Neuronal stem cell (in vitro differentiated cells): ENCODE data around the gene PKD1L1.

Source experiments
- DNase-seq: peaks from one replicate; pipeline ENCODE4 v3.0.0-alpha.2; 2013; ENCODE audit warnings: low spot score
- H2AFZ ChIP-seq: one replicate; pipeline ENCODE4 v1.6.1; 2013; ENCODE audit warnings: mild to moderate bottlenecking, low read length, inconsistent platforms
- H2AK5ac ChIP-seq: 2 replicates; pipeline ENCODE4 v1.6.1; 2013; ENCODE audit warnings: low read depth, mild to moderate bottlenecking, inconsistent platforms, low read length, moderate library complexity, mixed read lengths
- H2BK120ac ChIP-seq: 2 replicates; pipeline ENCODE4 v1.6.1; 2013; ENCODE audit warnings: low read depth, mild to moderate bottlenecking, inconsistent platforms, low read length, moderate library complexity, mixed read lengths
- H2BK12ac ChIP-seq: one replicate; pipeline ENCODE4 v1.6.1; 2013; ENCODE audit warnings: low read length, inconsistent platforms
- H2BK15ac ChIP-seq: 2 replicates; pipeline ENCODE4 v1.6.1; 2013; ENCODE audit warnings: mild to moderate bottlenecking, low read length, inconsistent platforms, mixed read lengths
- H2BK5ac ChIP-seq: one replicate; pipeline ENCODE4 v1.6.1; 2013; ENCODE audit warnings: inconsistent platforms, mild to moderate bottlenecking, low read length, moderate library complexity
- H3K14ac ChIP-seq: one replicate; pipeline ENCODE4 v1.6.1; 2013; ENCODE audit warnings: low read length, inconsistent platforms
- H3K18ac ChIP-seq: 2 replicates; pipeline ENCODE4 v1.6.1; 2013; ENCODE audit warnings: low read length, inconsistent platforms
- H3K23ac ChIP-seq: 2 replicates; pipeline ENCODE4 v1.6.1; 2013; ENCODE audit warnings: low read depth, mild to moderate bottlenecking, mixed read lengths, low read length, inconsistent platforms; ENCODE audit not compliant: poor library complexity
- H3K27ac ChIP-seq: replicated peaks from 3 replicates; pipeline ENCODE4 v1.5.1; 2013; ENCODE audit warnings: low read length, inconsistent platforms
- H3K27me3 ChIP-seq, 3 experiments: 2 replicates each; pipeline ENCODE4 v1.6.1; 2013; ENCODE audit warnings: low read length in 3 of 3, mild to moderate bottlenecking in 2 of 3, inconsistent platforms in 1 of 3, low read depth in 1 of 3, mixed read lengths in 1 of 3, moderate library complexity in 1 of 3; ENCODE audit not compliant: control insufficient read depth in 3 of 3, insufficient read depth in 3 of 3
- H3K36me3 ChIP-seq, 2 donors: replicated peaks in 1 of 2; 2 replicates each; pipeline ENCODE4 v1.6.1; 2013; ENCODE audit warnings: low read length in 2 of 2; ENCODE audit not compliant: control insufficient read depth in 2 of 2, insufficient read depth in 2 of 2
- H3K4ac ChIP-seq: 2 replicates; pipeline ENCODE4 v1.6.1; 2013; ENCODE audit warnings: inconsistent platforms, mild to moderate bottlenecking, low read length, moderate library complexity
- H3K4me1 ChIP-seq, 2 donors: 1 replicate in 1 of 2; 2 replicates in 1 of 2; pipeline ENCODE4 v1.6.1; 2013; ENCODE audit warnings: low read length in 2 of 2, low read depth in 1 of 2; ENCODE audit not compliant: control insufficient read depth in 2 of 2, insufficient read depth in 1 of 2
- H3K4me2 ChIP-seq: one replicate; pipeline ENCODE4 v1.6.1; 2013; ENCODE audit warnings: mild to moderate bottlenecking, low read length, inconsistent platforms; ENCODE audit not compliant: insufficient read depth, poor library complexity, severe bottlenecking
- H3K4me3 ChIP-seq, 2 donors: 2 replicates each; pipeline ENCODE4 v1.5.1; 2013; ENCODE audit warnings: low read length in 2 of 2, mild to moderate bottlenecking in 2 of 2, inconsistent platforms in 1 of 2, moderate library complexity in 1 of 2
- H3K79me1 ChIP-seq: one replicate; pipeline ENCODE4 v1.6.1; 2013; ENCODE audit warnings: low read depth, mild to moderate bottlenecking, inconsistent platforms, low read length, moderate library complexity
- H3K9ac ChIP-seq: one replicate; pipeline ENCODE4 v1.6.1; 2013; ENCODE audit warnings: mild to moderate bottlenecking, low read depth, low read length, inconsistent platforms; ENCODE audit not compliant: poor library complexity
- H3K9me3 ChIP-seq, 2 donors: replicated peaks in 1 of 2; 2 replicates each; pipeline versions ENCODE3 to v1.6.1; 2013; ENCODE audit warnings: low read length in 2 of 2, mild to moderate bottlenecking in 2 of 2, inconsistent platforms in 1 of 2, low read depth in 1 of 2, mixed read lengths in 1 of 2, moderate library complexity in 1 of 2; ENCODE audit not compliant: control insufficient read depth in 2 of 2, insufficient read depth in 1 of 2
- H4K8ac ChIP-seq: one replicate; pipeline ENCODE4 v1.6.1; 2013; ENCODE audit warnings: low read depth, mild to moderate bottlenecking, inconsistent platforms, low read length, moderate library complexity
- H4K91ac ChIP-seq: one replicate; pipeline ENCODE4 v1.6.1; 2013; ENCODE audit warnings: low read length, low read depth, mild to moderate bottlenecking, inconsistent platforms; ENCODE audit not compliant: poor library complexity
- WGBS, 2 donors: extraction: QIAGEN DNeasy Blood & Tissue Kit; methylation state at CpG; one replicate each; pipeline ENCODE4 v1.1.7; 2013; ENCODE audit warnings: missing lambda C conversion rate in 2 of 2, mixed read lengths in 1 of 2; ENCODE audit not compliant: insufficient read length in 2 of 2, insufficient replicate concordance in 1 of 2; ENCODE audit errors: extremely low coverage in 2 of 2; 5-methylcytosine and 5-hydroxymethylcytosine counted together

The PKD1L1 gene

DNA sequence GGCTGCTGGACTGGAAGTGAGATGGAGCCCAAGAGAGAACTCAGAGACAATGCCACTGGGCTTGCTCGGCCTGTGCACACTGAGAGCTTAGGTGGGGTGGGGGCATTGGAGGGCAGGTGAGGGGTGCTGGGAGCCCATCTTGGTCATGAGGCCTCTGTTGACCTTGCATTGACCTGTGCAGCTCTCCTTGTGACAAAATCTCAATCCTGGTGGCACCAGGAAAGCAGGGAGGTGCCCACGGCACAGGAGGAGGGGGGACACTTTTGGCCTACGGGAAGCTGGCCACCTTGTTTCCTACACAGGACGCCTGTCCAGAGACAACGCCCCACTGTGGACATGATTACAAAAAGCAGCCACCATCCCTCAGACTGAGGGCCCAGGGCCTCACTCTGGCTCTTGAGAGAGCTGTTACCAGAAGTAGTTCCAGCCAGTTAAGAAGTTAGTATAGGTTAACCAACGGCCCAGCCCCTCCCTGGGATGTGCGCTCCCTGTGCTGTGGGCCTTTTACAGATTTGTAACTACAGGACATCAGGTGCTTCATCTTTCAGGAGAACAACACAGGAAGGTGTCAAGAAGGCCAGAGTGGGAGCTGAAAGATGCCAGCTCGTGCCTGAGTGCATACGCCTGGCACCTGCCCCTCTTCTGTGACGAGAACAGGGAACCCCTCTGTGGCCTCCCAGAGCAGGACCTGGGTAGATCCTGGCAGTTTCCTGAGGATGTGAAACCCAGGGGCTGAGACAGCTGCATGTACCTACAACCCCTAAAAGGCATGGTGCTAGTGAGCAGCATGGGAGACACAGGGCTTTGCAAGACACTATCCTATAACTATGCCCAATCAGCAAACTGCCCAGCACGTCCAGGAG is 10.3 kb downstream of the PKD1L1 start:
- Histone ChIP-seq H2BK12ac (no peak overlapping the region), H3K18ac (peak overlapping the region; percentile 73), H3K79me1 (no peaks in the 10 kb centered on the region), H4K91ac (no peak overlapping the region), H2AK5ac (peak overlapping the region; percentile 69), H3K27ac (no peak overlapping the region), H3K27me3 (peaks cover 0 to 13% (median 0%) of the 10 kb centered on the region in 3 experiments), H3K14ac (no peak overlapping the region), H3K23ac (no peak overlapping the region), H3K4ac (no peak overlapping the region), H2AFZ (no peak overlapping the region), H3K9me3 (no peaks in the 10 kb centered on the region), H4K8ac (no peak overlapping the region), H2BK15ac (peak overlapping the region; percentile 9), H3K4me3 (no peak overlapping the region), H2BK5ac (no peak overlapping the region), H3K4me2 (no peak overlapping the region), H3K4me1 (peaks cover 17 to 21% of the 10 kb centered on the region in 2 donors), H2BK120ac (no peak overlapping the region), H3K9ac (peak overlapping the region; percentile 47), H3K36me3 (no peaks in the 10 kb centered on the region)
- WGBS, 2 donors = no CpG with 5 or more reads among the region's 11 CpGs
- no peak for DNase-seq

GRCh38 chr7:47937065-47937687 is 11.1 kb downstream of the PKD1L1 start:
- no peak overlapping the region for H3K4me2 ChIP-seq
- H4K91ac ChIP-seq = no peak overlapping the region
- no peak overlapping the region for H3K4ac ChIP-seq
- peaks cover 17 to 21% of the 10 kb centered on the region in 2 donors for H3K4me1 ChIP-seq
- no CpG with 5 or more reads among the region's 17 CpGs for WGBS, 2 donors
- H3K36me3 ChIP-seq = no peaks in the 10 kb centered on the region
- H2BK5ac ChIP-seq = no peak overlapping the region
- H3K9ac ChIP-seq = peak overlapping the region; percentile 47
- H3K27ac ChIP-seq = no peak overlapping the region
- H2AK5ac ChIP-seq = peak overlapping the region; percentile 69
- H3K79me1 ChIP-seq = no peaks in the 10 kb centered on the region
- DNase-seq = no peak
- no peak overlapping the region for H4K8ac ChIP-seq
- H2BK15ac ChIP-seq = peak overlapping the region; percentile 9
- no peak overlapping the region for H3K23ac ChIP-seq
- H3K14ac ChIP-seq = no peak overlapping the region
- peaks cover 0 to 15% (median 0%) of the 10 kb centered on the region in 3 experiments for H3K27me3 ChIP-seq
- H2AFZ ChIP-seq = no peak overlapping the region
- peak overlapping the region; percentile 73 for H3K18ac ChIP-seq
- no peak overlapping the region for H3K4me3 ChIP-seq
- H2BK12ac ChIP-seq = no peak overlapping the region
- no peak overlapping the region for H2BK120ac ChIP-seq
- no peaks in the 10 kb centered on the region for H3K9me3 ChIP-seq

DNA sequence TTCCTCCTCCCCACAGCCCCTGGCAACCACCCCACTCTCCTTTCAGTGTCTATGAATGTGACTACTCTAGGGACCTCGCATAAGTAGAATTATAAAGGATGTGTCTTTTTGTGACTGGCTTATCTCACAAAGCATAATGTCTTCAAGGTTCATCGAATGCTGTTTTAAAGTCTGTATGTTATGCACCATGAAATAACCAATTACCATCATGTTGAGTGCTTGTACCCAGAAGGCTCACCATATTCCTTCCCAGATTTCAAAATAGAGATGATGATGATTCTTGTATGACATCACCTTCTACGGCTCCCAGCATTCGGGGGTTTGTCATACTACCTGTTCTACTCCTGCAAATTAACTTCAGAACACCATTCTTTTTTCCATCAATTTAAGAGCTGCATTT is 11.9 kb downstream of the PKD1L1 start:
- peaks cover 0 to 20% (median 0%) of the 10 kb centered on the region in 3 experiments for H3K27me3 ChIP-seq
- no peak overlapping the region for H3K14ac ChIP-seq
- no peak overlapping the region for H3K23ac ChIP-seq
- no peak overlapping the region for H2BK12ac ChIP-seq
- no peak overlapping the region for H3K4me2 ChIP-seq
- DNase-seq = no peak
- no peak overlapping the region for H3K27ac ChIP-seq
- H2AK5ac ChIP-seq = no peak overlapping the region
- no peaks in the 10 kb centered on the region for H3K79me1 ChIP-seq
- no peak overlapping the region for H4K91ac ChIP-seq
- no peak overlapping the region for H2BK5ac ChIP-seq
- H3K4ac ChIP-seq = no peak overlapping the region
- no peak overlapping the region for H3K4me3 ChIP-seq
- H2AFZ ChIP-seq = no peak overlapping the region
- no peak overlapping the region for H3K9ac ChIP-seq
- H3K4me1 ChIP-seq = peaks cover 17 to 21% of the 10 kb centered on the region in 2 donors
- H3K18ac ChIP-seq = no peak overlapping the region
- H4K8ac ChIP-seq = no peak overlapping the region
- WGBS, 2 donors = no CpG with 5 or more reads among the region's 4 CpGs
- no peaks in the 10 kb centered on the region for H3K36me3 ChIP-seq
- H2BK15ac ChIP-seq = no peak overlapping the region
- H3K9me3 ChIP-seq = no peaks in the 10 kb centered on the region
- H2BK120ac ChIP-seq = no peak overlapping the region

DNA sequence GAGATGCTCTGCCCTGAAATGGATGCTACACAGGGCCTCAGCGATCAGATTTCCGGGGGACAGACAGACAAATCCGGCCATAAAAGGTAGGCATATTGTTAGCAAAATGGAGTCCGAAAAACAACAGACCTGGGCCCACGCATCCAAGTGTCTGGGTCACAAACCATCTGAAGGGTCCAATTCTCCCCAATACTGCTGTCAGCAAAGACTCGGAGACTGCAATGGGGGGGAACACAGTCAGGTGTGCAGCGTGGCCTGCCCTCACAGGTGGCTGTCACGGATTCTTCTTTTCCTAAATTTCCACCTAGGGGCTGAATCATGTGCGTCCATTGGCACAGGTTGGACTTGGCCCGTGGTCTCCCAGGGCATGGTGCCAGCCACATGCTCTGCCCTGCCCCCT is 12.9 kb downstream of the PKD1L1 start:
- Histone ChIP-seq H4K8ac (no peak overlapping the region), H2BK15ac (no peak overlapping the region), H2BK12ac (no peak overlapping the region), H3K4me1 (peaks cover 13 to 19% of the 10 kb centered on the region in 2 donors), H3K9ac (no peak overlapping the region), H2AK5ac (no peak overlapping the region), H3K4me2 (no peak overlapping the region), H3K27ac (no peak overlapping the region), H3K9me3 (no peaks in the 10 kb centered on the region), H3K4me3 (no peak overlapping the region), H2AFZ (no peak overlapping the region), H3K14ac (no peak overlapping the region), H3K4ac (no peak overlapping the region), H2BK120ac (no peak overlapping the region), H3K23ac (no peak overlapping the region), H2BK5ac (no peak overlapping the region), H3K79me1 (no peaks in the 10 kb centered on the region), H3K36me3 (no peaks in the 10 kb centered on the region), H4K91ac (no peak overlapping the region), H3K27me3 (peaks cover 0 to 20% (median 0%) of the 10 kb centered on the region in 3 experiments), H3K18ac (no peak overlapping the region)
- WGBS, 2 donors = no CpG with 5 or more reads among the region's 10 CpGs
- no peak for DNase-seq
